T-cell (primary cell): Measurements from ENCODE around the gene EVA1B. TPM values are rescaled to one million over a fixed set of nuclear protein-coding genes. Genes with fewer than 3 reads are reported as not detected.

Experiments
- ATAC-seq, 4 experiments: fragments of 200-7000 bp in 3 of 4; fragments of 150-1000 bp in 1 of 4; cut with Tn5 transposase; replicated peaks in 1 of 4; 1 replicate in 3 of 4; 2 replicates in 1 of 4; pipeline ENCODE4 v1.10.0; 2021; ENCODE audit warnings: moderate library complexity in 3 of 4, mild to moderate bottlenecking in 2 of 4, moderate number of reproducible peaks in 1 of 4
- CTCF ChIA-PET, 2 donors: fragments of 300-600 bp; sonication (Branson Sonifier 250); formaldehyde crosslinking; loops; one replicate each; lab custom pipeline; 2022; ENCODE audit warnings: antibody characterized with exemption in 2 of 2; lab: Charles Lee
- POLR2A ChIA-PET, 2 donors: fragments of 300-600 bp; sonication (Branson Sonifier 250); formaldehyde crosslinking; loops; one replicate each; lab custom pipeline; 2022; ENCODE audit warnings: antibody characterized with exemption in 2 of 2; lab: Charles Lee
- DNase-seq, 35 experiments: peaks; one replicate each; pipeline versions ENCODE4 v3.0.0 to v3.0.0-alpha.2; 2013 to 2023
- H3K27ac ChIP-seq: one replicate; pipeline ENCODE4 v1.5.1; 2013; ENCODE audit warnings: low read length
- H3K27me3 ChIP-seq, 2 experiments: replicated peaks in 1 of 2; 1 replicate in 1 of 2; 2 replicates in 1 of 2; pipeline versions ENCODE4 v1.6.1 to v1.7.0; 2013; ENCODE audit warnings: low read length in 1 of 2, mixed read lengths in 1 of 2; ENCODE audit not compliant: control insufficient read depth in 2 of 2, insufficient read depth in 2 of 2; ENCODE audit errors: extremely low read depth in 1 of 2
- H3K36me3 ChIP-seq, 2 donors: 1 replicate in 1 of 2; 2 replicates in 1 of 2; pipeline versions ENCODE4 v1.6.1 to v1.7.0; 2013; ENCODE audit warnings: low read length in 1 of 2; ENCODE audit not compliant: control insufficient read depth in 2 of 2, insufficient read depth in 1 of 2; ENCODE audit errors: extremely low read depth in 1 of 2
- H3K4me1 ChIP-seq, 2 experiments: 1 replicate in 1 of 2; 2 replicates in 1 of 2; pipeline versions ENCODE4 v1.6.1 to v1.7.0; 2013; ENCODE audit warnings: low read length in 2 of 2, mixed read lengths in 1 of 2; ENCODE audit not compliant: insufficient read depth in 2 of 2, control insufficient read depth in 1 of 2; ENCODE audit errors: extremely low read depth in 1 of 2
- H3K4me3 ChIP-seq, 2 donors: 1 replicate in 1 of 2; 2 replicates in 1 of 2; pipeline versions ENCODE4 v1.5.1 to v1.7.0; 2013; ENCODE audit warnings: mild to moderate bottlenecking in 2 of 2, low read length in 1 of 2, moderate library complexity in 1 of 2; ENCODE audit not compliant: control insufficient read depth in 1 of 2; ENCODE audit errors: extremely low read depth in 1 of 2
- H3K9me3 ChIP-seq: 2 replicates; pipeline ENCODE4 v1.7.0; 2013
- H3K27ac Mint-ChIP-seq, 2 donors: one replicate each; pipeline ENCODE4 v1.8.0; 2020 to 2021; ENCODE audit warnings: mild to moderate bottlenecking in 2 of 2, mixed read lengths in 2 of 2
- H3K27me3 Mint-ChIP-seq, 2 donors: one replicate each; pipeline ENCODE4 v1.8.0; 2021 to 2022; ENCODE audit warnings: mixed read lengths in 2 of 2
- H3K36me3 Mint-ChIP-seq: one replicate; pipeline ENCODE4 v1.8.0; 2021; ENCODE audit warnings: mixed read lengths
- H3K4me1 Mint-ChIP-seq, 3 donors: one replicate each; pipeline ENCODE4 v1.8.0; 2020 to 2022; ENCODE audit warnings: mixed read lengths in 3 of 3, mild to moderate bottlenecking in 1 of 3
- H3K4me3 Mint-ChIP-seq, 3 donors: one replicate each; pipeline ENCODE4 v1.8.0; 2020 to 2022; ENCODE audit warnings: mild to moderate bottlenecking in 3 of 3, mixed read lengths in 3 of 3, moderate library complexity in 3 of 3
- H3K9me3 Mint-ChIP-seq, 3 donors: one replicate each; pipeline ENCODE4 v1.8.0; 2020 to 2022; ENCODE audit warnings: mixed read lengths in 3 of 3
- WGBS: methylation state at CpG from one replicate; pipeline ENCODE4 v1.1.5; 2013; ENCODE audit warnings: missing lambda C conversion rate; ENCODE audit not compliant: insufficient coverage; 5-methylcytosine and 5-hydroxymethylcytosine counted together
- total RNA-seq, 35 experiments: library from RNA in 6 of 35; stranded (reverse) in 6 of 35; fragments of 120-200 nt in 1 of 35; gene quantifications; one replicate each; pipeline versions ENCODE4 v1.2.1 to v1.2.4 and lab custom pipeline; 2013 to 2026

Gene EVA1B
- total RNA-seq, 5 donors from 2014 or later (not counting 1 experiment from before 2014, with no cell fraction given): 2.0 to 8.1 (median 5.6) TPM

GRCh38 chr1:36342426-36343185 is 19.2 kb upstream of the EVA1B start:
- ATAC-seq: peak; percentile 76 to 94 (median 82)

GRCh38 chr1:36341626-36342320 is 18.3 kb upstream of the EVA1B start:
- Mint-ChIP-seq H3K27me3 (no peaks in the 10 kb centered on the region), H3K27ac (no peak overlapping the region), H3K4me3 (no peak overlapping the region), H3K9me3 (no peaks in the 10 kb centered on the region), H3K36me3 (peaks cover 28% of the 10 kb centered on the region), H3K4me1 (peaks cover 21 to 33% (median 29%) of the 10 kb centered on the region in 3 donors)
- no peak for DNase-seq
- 97% methylated on average over 34 of the region's 34 CpGs for WGBS
- peaks cover 0 to 20% of the 10 kb centered on the region in 2 experiments for H3K4me1 ChIP-seq
- H3K9me3 ChIP-seq: no peaks in the 10 kb centered on the region
- ChIA-PET CTCF (interaction anchor here (0.6 to 2.7 kb wide), 12 partner anchors 13 to 80 kb away, joined by 3 to 24 read pairs (median 4); no protein-coding TSS in a partner anchor), POLR2A (no interaction called here)
- H3K36me3 ChIP-seq: peaks cover 24 to 63% of the 10 kb centered on the region in 2 donors
- no peak overlapping the region for H3K4me3 ChIP-seq
- ATAC-seq: no peak
- H3K27ac ChIP-seq: no peak overlapping the region
- peaks cover 0 to 4% of the 10 kb centered on the region in 2 experiments for H3K27me3 ChIP-seq

More at GRCh38 chr1:36342426-36343185, 19.2 kb upstream of the EVA1B start:
- Mint-ChIP-seq H3K27ac (peak overlapping the region in 1 of 2 donors; percentile 46), H3K27me3 (no peaks in the 10 kb centered on the region), H3K9me3 (no peaks in the 10 kb centered on the region), H3K4me3 (no peak overlapping the region), H3K36me3 (peaks cover 35% of the 10 kb centered on the region), H3K4me1 (peaks cover 21 to 33% (median 29%) of the 10 kb centered on the region in 3 donors)
- H3K27me3 ChIP-seq: no peaks in the 10 kb centered on the region
- POLR2A ChIA-PET: interaction anchor here in 1 of 2 donors (0.8 kb wide), 1 partner anchor 24 kb away, joined by 3 read pairs; no protein-coding TSS in a partner anchor
- H3K36me3 ChIP-seq: peaks cover 24 to 70% of the 10 kb centered on the region in 2 donors
- peaks cover 0 to 20% of the 10 kb centered on the region in 2 experiments for H3K4me1 ChIP-seq
- DNase-seq: peak in 31 of 35 experiments; percentile 16 to 79 (median 54)
- H3K27ac ChIP-seq: no peak overlapping the region
- H3K9me3 ChIP-seq: no peaks in the 10 kb centered on the region
- CTCF ChIA-PET: interaction anchor here (0.6 to 2.7 kb wide), 15 partner anchors 12 to 80 kb away, joined by 3 to 24 read pairs (median 4); no protein-coding TSS in a partner anchor
- no peak overlapping the region for H3K4me3 ChIP-seq
- 100% methylated on average over 6 of the region's 10 CpGs for WGBS

GRCh38 chr1:36339615-36340014 is 16.2 kb upstream of the EVA1B start:
- H3K4me1 Mint-ChIP-seq: peaks cover 21 to 29% (median 28%) of the 10 kb centered on the region in 3 donors
- no peak overlapping the region for H3K4me3 Mint-ChIP-seq
- H3K27me3 ChIP-seq: peaks cover 0 to 7% of the 10 kb centered on the region in 2 experiments
- peaks cover 0 to 20% of the 10 kb centered on the region in 2 experiments for H3K4me1 ChIP-seq
- no peaks in the 10 kb centered on the region for H3K9me3 Mint-ChIP-seq
- WGBS: 95% methylated on average over 5 of the region's 9 CpGs
- H3K27ac Mint-ChIP-seq: no peak overlapping the region
- H3K27me3 Mint-ChIP-seq: no peaks in the 10 kb centered on the region
- H3K36me3 Mint-ChIP-seq: peaks cover 22% of the 10 kb centered on the region
- H3K9me3 ChIP-seq: no peaks in the 10 kb centered on the region
- ChIA-PET CTCF (no interaction called here), POLR2A (no interaction called here)
- no peak overlapping the region for H3K27ac ChIP-seq
- peaks cover 20 to 44% of the 10 kb centered on the region in 2 donors for H3K36me3 ChIP-seq
- DNase-seq (no peak), ATAC-seq (no peak)
- no peak overlapping the region for H3K4me3 ChIP-seq

GRCh38 chr1:36339215-36339614 is 15.8 kb upstream of the EVA1B start:
- peaks cover 0 to 7% of the 10 kb centered on the region in 2 experiments for H3K27me3 ChIP-seq
- Mint-ChIP-seq H3K36me3 (peaks cover 19% of the 10 kb centered on the region), H3K4me3 (no peak overlapping the region), H3K4me1 (peaks cover 20 to 28% (median 26%) of the 10 kb centered on the region in 3 donors), H3K9me3 (no peaks in the 10 kb centered on the region), H3K27ac (no peak overlapping the region), H3K27me3 (no peaks in the 10 kb centered on the region)
- ATAC-seq (no peak), DNase-seq (no peak)
- CTCF ChIA-PET: no interaction called here
- H3K36me3 ChIP-seq: peaks cover 20 to 42% of the 10 kb centered on the region in 2 donors
- H3K4me3 ChIP-seq: no peak overlapping the region
- H3K27ac ChIP-seq: no peak overlapping the region
- H3K9me3 ChIP-seq: no peaks in the 10 kb centered on the region
- WGBS: 94% methylated on average over 4 of the region's 7 CpGs
- POLR2A ChIA-PET: no interaction called here
- peaks cover 0 to 20% of the 10 kb centered on the region in 2 experiments for H3K4me1 ChIP-seq

- Mint-ChIP-seq H3K4me3 (no peak overlapping the region), H3K4me1 (peaks cover 11 to 19% (median 17%) of the 10 kb centered on the region in 3 donors), H3K27ac (no peak overlapping the region), H3K9me3 (no peaks in the 10 kb centered on the region), H3K27me3 (no peaks in the 10 kb centered on the region), H3K36me3 (peaks cover 13% of the 10 kb centered on the region)
- no peak overlapping the region for H3K27ac ChIP-seq
- peaks cover 0 to 7% of the 10 kb centered on the region in 2 experiments for H3K27me3 ChIP-seq
- H3K36me3 ChIP-seq: peaks cover 14 to 28% of the 10 kb centered on the region in 2 donors
- H3K9me3 ChIP-seq: no peaks in the 10 kb centered on the region
- 90% methylated on average over 4 of the region's 6 CpGs for WGBS
- no peak overlapping the region for H3K4me3 ChIP-seq
- CTCF ChIA-PET: no interaction called here
- DNase-seq (no peak), ATAC-seq (no peak)
- H3K4me1 ChIP-seq: peaks cover 0 to 12% of the 10 kb centered on the region in 2 experiments
- POLR2A ChIA-PET: no interaction called here
Measured at GRCh38 chr1:36337830-36338229, 14.4 kb upstream of the EVA1B start.

- peaks cover 0 to 3% (median 0%) of the 10 kb centered on the region in 3 donors for H3K4me1 Mint-ChIP-seq
- H3K9me3 Mint-ChIP-seq: no peaks in the 10 kb centered on the region
- 95% methylated on average over 15 of the region's 15 CpGs for WGBS
- Histone ChIP-seq H3K4me3 (no peak overlapping the region), H3K4me1 (no peaks in the 10 kb centered on the region), H3K36me3 (no peaks in the 10 kb centered on the region), H3K9me3 (no peaks in the 10 kb centered on the region), H3K27me3 (peaks cover 0 to 18% of the 10 kb centered on the region in 2 experiments), H3K27ac (no peak overlapping the region)
- no peak overlapping the region for H3K27ac Mint-ChIP-seq
- ChIA-PET CTCF (no interaction called here), POLR2A (no interaction called here)
- H3K4me3 Mint-ChIP-seq: no peak overlapping the region
- ATAC-seq: no peak
- peaks cover 0 to 2% of the 10 kb centered on the region in 2 donors for H3K27me3 Mint-ChIP-seq
- DNase-seq: no peak
- no peaks in the 10 kb centered on the region for H3K36me3 Mint-ChIP-seq
Measured at GRCh38 chr1:36330940-36331339, 7.5 kb upstream of the EVA1B start.
